ENCODE results near the gene LIMS2. TPM values are rescaled to one million over a fixed set of nuclear protein-coding genes. Genes with fewer than 3 reads are reported as not detected.

The LIMS2 gene
- total and polyA plus RNA-seq, 2 of the 8 experiments (the other 6 are each of a cell fraction or from before 2014, with no cell fraction given): 3.3 to 4.8 TPM

DNA sequence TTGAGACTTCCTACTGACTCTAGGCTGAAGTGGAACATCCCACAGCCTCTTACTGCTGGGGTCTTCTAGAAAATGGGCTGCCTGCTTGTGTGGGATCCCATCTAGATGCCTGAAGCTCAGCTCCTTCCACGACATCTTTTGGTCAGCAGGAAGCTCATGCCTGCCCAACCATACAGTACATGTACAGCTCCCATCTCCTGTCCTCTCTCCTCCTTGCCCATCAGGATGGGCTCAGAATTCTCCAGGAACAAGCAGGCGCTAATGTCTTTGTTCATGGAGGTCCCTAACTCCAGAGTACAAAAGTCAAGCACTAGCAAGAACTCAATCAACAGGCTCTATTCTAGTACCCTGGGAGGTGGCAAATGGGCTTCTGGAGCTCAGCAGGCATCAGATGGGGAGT lies 61.1 kb downstream of the LIMS2 start:
- no peak overlapping the region for H2BK120ac ChIP-seq (replicated peaks; ENCODE audit: low read depth, low read length)
- ChIA-PET POLR2A (ENCODE audit: partially characterized antibody) (no interaction called here), CTCF (ENCODE audit: partially characterized antibody) (interaction anchor here (0.9 to 1.7 kb wide), 7 partner anchors 14 to 62 kb away, joined by 3 to 9 read pairs (median 3); partner anchors contain the start of gene LIMS2)
- H3K4me3 ChIP-seq (ENCODE audit: extremely low read depth in 1 of 4, insufficient read depth in 2 of 4, low read depth in 3 of 4, low read length in 4 of 4): no peak overlapping the region
- no peak overlapping the region for H4K8ac ChIP-seq (ENCODE audit: extremely low read depth, insufficient read depth, low read length)
- no peak overlapping the region for H3K23ac ChIP-seq (ENCODE audit: insufficient read length)
- no peak overlapping the region for H2AK5ac ChIP-seq (ENCODE audit: low read depth, low read length)
- H3K4ac ChIP-seq (replicated peaks; ENCODE audit: insufficient read length, low read depth, low read length): no peak overlapping the region
- no peak overlapping the region for H2BK15ac ChIP-seq (ENCODE audit: low read length)
- no peaks in the 10 kb centered on the region for H3K79me1 ChIP-seq (ENCODE audit: low read depth, low read length)
- H3K14ac ChIP-seq (ENCODE audit: insufficient read length): no peak overlapping the region
- no peaks in the 10 kb centered on the region; a peak in 1 of 7 replicates for H3K4me1 ChIP-seq (replicated peaks in 1 of 4; ENCODE audit: control insufficient read depth in 3 of 4, insufficient read depth in 4 of 4, low read length in 3 of 4)
- no peaks in the 10 kb centered on the region for H4K20me1 ChIP-seq (replicated peaks in 1 of 2; ENCODE audit: control insufficient read depth in 1 of 2, insufficient read depth in 2 of 2, low read length in 2 of 2)
- H3K4me2 ChIP-seq (ENCODE audit: insufficient read depth in 1 of 2, low read depth in 2 of 2, low read length in 2 of 2): no peak overlapping the region
- no peaks in the 10 kb centered on the region for H3K27me3 ChIP-seq (replicated peaks in 1 of 4; ENCODE audit: control insufficient read depth in 3 of 4, extremely low read depth in 1 of 4, insufficient read depth in 3 of 4, low read length in 3 of 4)
- no peak overlapping the region for H2BK20ac ChIP-seq (ENCODE audit: low read length)
- FAIRE-seq (no peak), DNase-seq (ENCODE audit: low read depth in 1 of 2, low spot score in 2 of 2) (no peak)
- WGBS, 2 experiments (ENCODE audit: extremely low coverage in 1 of 2, insufficient coverage in 1 of 2, insufficient read length in 1 of 2, insufficient replicate concordance in 2 of 2, low coverage in 1 of 2, low lambda C conversion rate in 2 of 2, missing lambda C conversion rate in 1 of 2): 84% methylated on average over 2 of the region's 2 CpGs; no CpG with 5 or more reads in 1 of the 2 experiments
- H3K9me3 ChIP-seq (ENCODE audit: insufficient read depth in 2 of 2, low read depth in 1 of 2, low read length in 1 of 2): no peaks in the 10 kb centered on the region; a peak in 2 of 4 replicates
- no peak overlapping the region for H4K5ac ChIP-seq (ENCODE audit: insufficient read length, low read depth, low read length)
- no peak overlapping the region for H3K56ac ChIP-seq (replicated peaks; ENCODE audit: insufficient read length, low read depth, low read length)
- no peak overlapping the region for H3K27ac ChIP-seq (ENCODE audit: low read depth, low read length)
- H2BK5ac ChIP-seq (ENCODE audit: low read depth, low read length): no peak overlapping the region
- no peak overlapping the region for H2AFZ ChIP-seq (ENCODE audit: low read length)
- no peak overlapping the region for H3K9ac ChIP-seq (replicated peaks in 1 of 4; ENCODE audit: extremely low read depth in 1 of 4, low read depth in 3 of 4, low read length in 3 of 4)
- no peak overlapping the region for H2BK12ac ChIP-seq (ENCODE audit: low read depth, low read length)
- no peaks in the 10 kb centered on the region for H3K79me2 ChIP-seq (ENCODE audit: control insufficient read depth in 1 of 2, insufficient read depth in 2 of 2, low read length in 2 of 2)
- no peak for TF ChIP-seq MAFK (IDR thresholded peaks at IDR 0.05; ENCODE audit: low read depth, low read length)
- no peak for TF ChIP-seq GABPA (IDR thresholded peaks at IDR 0.05; ENCODE audit: borderline replicate concordance, insufficient read depth, low read length)
- H3K23me2 ChIP-seq (ENCODE audit: low read depth, low read length): no peaks in the 10 kb centered on the region
- H3K18ac ChIP-seq (ENCODE audit: extremely low read depth, low read length): no peak overlapping the region
- peak overlapping the region; percentile 10 for H4K91ac ChIP-seq (replicated peaks; ENCODE audit: insufficient read length, low read length)
- no peaks in the 10 kb centered on the region for H3K36me3 ChIP-seq (ENCODE audit: control insufficient read depth in 2 of 4, insufficient read depth in 4 of 4, low read length in 3 of 4)
